ENCODE measurements around the gene CITED2. TPM values are rescaled to one million over a fixed set of nuclear protein-coding genes. Genes with fewer than 3 reads are reported as not detected.

CITED2 gene
- total and polyA plus RNA-seq, 8 donors: 15.3 to 102 (median 35.1) TPM

- TF ChIP-seq EP300 (IDR thresholded peaks at IDR 0.05) (no peak), POLR2AphosphoS5 (IDR thresholded peaks at IDR 0.05) (no peak), CTCF (IDR thresholded peaks at IDR 0.05) (no peak), POLR2A (IDR thresholded peaks at IDR 0.05) (no peak)
- intact Hi-C loops (cut with DNase I; ENCODE audit: low total_unique reads): loop anchor here (10.0 kb wide), 1 partner anchor 546 kb away; no protein-coding TSS in a partner anchor
Observed at GRCh38 chr6:139361211-139361610, 13.2 kb downstream of the CITED2 start.

GRCh38 chr6:139356924-139357323, 17.5 kb downstream of the CITED2 start:
- no peak for DNase-seq
- Histone ChIP-seq H3K36me3 (no peaks in the 10 kb centered on the region), H3K27ac (no peak overlapping the region), H3K9me3 (no peaks in the 10 kb centered on the region), H3K4me1 (no peaks in the 10 kb centered on the region), H3K4me3 (no peak overlapping the region), H3K27me3 (no peaks in the 10 kb centered on the region)
- TF ChIP-seq POLR2A (IDR thresholded peaks at IDR 0.05): no peak
- TF ChIP-seq CTCF (IDR thresholded peaks at IDR 0.05): no peak
- TF ChIP-seq EP300 (IDR thresholded peaks at IDR 0.05): no peak
- no peak for TF ChIP-seq POLR2AphosphoS5 (IDR thresholded peaks at IDR 0.05)
- intact Hi-C loops (cut with DNase I; ENCODE audit: low total_unique reads): loop anchor here (5.0 to 10.0 kb wide), 2 partner anchors 125 to 232 kb away; no protein-coding TSS in a partner anchor
- WGBS, 5 donors: 75 to 83% (median 77%) methylated on average over 2 of the region's 2 CpGs

More at GRCh38 chr6:139361211-139361610, 13.2 kb downstream of the CITED2 start:
- no peak for DNase-seq
- no peaks in the 10 kb centered on the region for H3K36me3 ChIP-seq
- no peak overlapping the region for H3K27ac ChIP-seq
- H3K27me3 ChIP-seq: no peaks in the 10 kb centered on the region
- no peaks in the 10 kb centered on the region for H3K9me3 ChIP-seq
- H3K4me1 ChIP-seq: peaks cover 0 to 4% (median 0%) of the 10 kb centered on the region in 4 donors
- no peak overlapping the region for H3K4me3 ChIP-seq
- 64 to 84% (median 78%) methylated on average over 2 of the region's 2 CpGs for WGBS, 5 donors

GRCh38 chr6:139355777-139356445, 18.5 kb downstream of the CITED2 start:
- TF ChIP-seq POLR2AphosphoS5 (IDR thresholded peaks at IDR 0.05) (no peak), EP300 (IDR thresholded peaks at IDR 0.05) (no peak), POLR2A (IDR thresholded peaks at IDR 0.05) (no peak), CTCF (IDR thresholded peaks at IDR 0.05) (no peak)
- WGBS, 5 donors: 89 to 97% (median 96%) methylated on average over 7 of the region's 7 CpGs
- intact Hi-C loops (cut with DNase I; ENCODE audit: low total_unique reads): loop anchor here (5.0 to 10.0 kb wide), 2 partner anchors 124 to 231 kb away; no protein-coding TSS in a partner anchor

GRCh38 chr6:139355172-139355571, 19.3 kb downstream of the CITED2 start:
- intact Hi-C loops (cut with DNase I; ENCODE audit: low total_unique reads): loop anchor here (5.0 to 10.0 kb wide), 2 partner anchors 123 to 230 kb away; no protein-coding TSS in a partner anchor
- WGBS, 5 donors: 76 to 95% (median 92%) methylated on average over 2 of the region's 2 CpGs
- H3K27me3 ChIP-seq: no peaks in the 10 kb centered on the region
- no peaks in the 10 kb centered on the region for H3K4me1 ChIP-seq
- no peak overlapping the region for H3K4me3 ChIP-seq
- DNase-seq: no peak
- H3K36me3 ChIP-seq: no peaks in the 10 kb centered on the region
- H3K9me3 ChIP-seq: no peaks in the 10 kb centered on the region
- H3K27ac ChIP-seq: no peak overlapping the region
- TF ChIP-seq POLR2A (IDR thresholded peaks at IDR 0.05): no peak

More at GRCh38 chr6:139355777-139356445, 18.5 kb downstream of the CITED2 start:
- no peaks in the 10 kb centered on the region for H3K4me1 ChIP-seq
- no peak overlapping the region for H3K27ac ChIP-seq
- no peak for DNase-seq
- no peaks in the 10 kb centered on the region for H3K36me3 ChIP-seq
- H3K4me3 ChIP-seq: no peak overlapping the region
- H3K9me3 ChIP-seq: no peaks in the 10 kb centered on the region
- no peaks in the 10 kb centered on the region for H3K27me3 ChIP-seq

- TF ChIP-seq POLR2AphosphoS5 (IDR thresholded peaks at IDR 0.05): no peak
- no peaks in the 10 kb centered on the region for H3K27me3 ChIP-seq
- intact Hi-C loops (cut with DNase I; ENCODE audit: low total_unique reads): loop anchor here (10.0 kb wide), 1 partner anchor 229 kb away; no protein-coding TSS in a partner anchor
Observed at GRCh38 chr6:139354189-139354588, 20.3 kb downstream of the CITED2 start.

More at GRCh38 chr6:139354189-139354588, 20.3 kb downstream of the CITED2 start:
- WGBS, 5 donors: 55 to 74% (median 68%) methylated on average over 4 of the region's 4 CpGs
- Histone ChIP-seq H3K9me3 (no peaks in the 10 kb centered on the region), H3K4me3 (no peak overlapping the region), H3K4me1 (no peaks in the 10 kb centered on the region), H3K27ac (no peak overlapping the region), H3K36me3 (no peaks in the 10 kb centered on the region)
- DNase-seq: no peak
